HG03064 (cell line): ENCODE results near the gene GUCY2D.

Experiments used
- ATAC-seq: cut with Tn5 transposase; IDR thresholded peaks from one replicate; pipeline ENCODE4 v1.9.1; 2021; ENCODE audit warnings: low read depth; ENCODE audit not compliant: unreplicated experiment

GUCY2D gene

GRCh38 chr17:8062435-8062806 lies 60.0 kb downstream of the GUCY2D start:
- no peak for ATAC-seq

GRCh38 chr17:8062807-8063483 lies 60.5 kb downstream of the GUCY2D start:
- no peak for ATAC-seq

GRCh38 chr17:8063761-8064534 lies 61.5 kb downstream of the GUCY2D start:
- ATAC-seq = no peak

GRCh38 chr17:8064561-8065019 lies 62.2 kb downstream of the GUCY2D start:
- no peak for ATAC-seq

- no peak for ATAC-seq
Measured at GRCh38 chr17:8066841-8067775, 64.7 kb downstream of the GUCY2D start.

DNA sequence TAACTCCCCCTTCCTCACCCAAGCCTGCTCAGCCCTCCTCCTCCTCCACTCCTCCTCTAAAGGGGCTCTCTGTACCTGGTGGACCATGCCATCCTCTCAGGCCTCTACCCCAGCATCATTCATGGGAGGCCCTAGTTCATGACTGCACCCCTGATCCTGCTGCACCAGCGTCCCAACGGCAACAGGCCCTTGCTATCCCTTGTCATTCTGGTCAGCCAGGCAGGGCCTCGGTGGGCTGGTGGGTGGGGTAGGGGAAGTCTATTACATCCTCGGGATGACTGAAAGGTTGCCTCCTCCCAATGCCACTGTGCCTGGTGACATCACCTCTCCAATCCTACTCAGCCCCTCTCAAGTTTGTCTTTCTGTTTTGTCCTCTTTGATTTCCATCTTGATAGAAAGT lies 65.4 kb downstream of the GUCY2D start:
- no peak for ATAC-seq

- ATAC-seq = no peak
Measured at GRCh38 chr17:8068736-8069586, 66.5 kb downstream of the GUCY2D start.

DNA sequence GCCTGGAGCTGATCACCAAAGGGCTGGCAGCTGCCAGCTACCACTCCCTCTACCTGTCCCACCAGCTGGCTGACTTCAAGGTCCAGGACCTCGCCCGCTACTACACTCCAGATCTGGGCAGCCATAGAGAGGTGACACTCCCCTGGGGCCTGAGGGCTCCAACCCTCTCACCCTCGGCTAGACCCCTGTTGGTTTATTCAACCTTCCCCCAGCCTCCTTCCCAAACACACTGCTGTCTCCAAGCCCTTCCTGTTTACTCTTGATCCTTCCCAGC lies 67.1 kb downstream of the GUCY2D start:
- ATAC-seq = no peak
